Dedifferentiated amniotic fluid mesenchymal stem cell (primary cell): Measurements from ENCODE around the gene RNF34.
A peak's percentile ranks its signal among the peaks of the same experiment; 100 is the strongest.

Source experiments
- DNase-seq: peaks from one replicate; pipeline ENCODE4 v3.0.0-alpha.2; 2016; ENCODE audit errors: extremely low spot score

Gene RNF34

DNA sequence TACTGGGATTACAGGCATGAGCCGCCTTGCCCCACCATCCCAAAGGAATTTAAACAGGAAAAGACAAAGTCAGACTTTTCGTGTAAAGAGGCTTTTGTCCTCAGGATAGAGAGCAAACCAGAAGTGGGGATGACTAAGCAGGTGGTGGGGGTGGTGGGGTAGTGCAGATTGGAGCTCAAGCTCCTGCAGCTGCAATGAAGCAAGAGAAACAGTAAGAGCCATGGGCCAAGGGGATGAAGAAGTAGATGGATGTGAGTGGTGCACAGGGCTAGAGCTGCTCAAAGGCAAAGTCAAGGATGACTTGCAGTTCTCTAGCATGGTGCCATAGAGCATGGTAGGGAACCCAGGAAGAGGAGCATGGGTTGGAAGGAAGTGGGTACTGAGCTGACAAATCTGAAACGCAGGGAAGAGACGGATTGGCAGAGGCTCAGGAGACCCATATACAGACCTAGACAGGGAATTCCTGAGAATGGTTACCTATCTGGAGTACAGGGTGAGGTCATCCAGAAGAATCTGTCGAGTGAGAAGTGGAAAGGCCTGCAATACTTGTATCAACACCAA lies 11.4 kb upstream of the RNF34 start:
- no peak for DNase-seq

DNA sequence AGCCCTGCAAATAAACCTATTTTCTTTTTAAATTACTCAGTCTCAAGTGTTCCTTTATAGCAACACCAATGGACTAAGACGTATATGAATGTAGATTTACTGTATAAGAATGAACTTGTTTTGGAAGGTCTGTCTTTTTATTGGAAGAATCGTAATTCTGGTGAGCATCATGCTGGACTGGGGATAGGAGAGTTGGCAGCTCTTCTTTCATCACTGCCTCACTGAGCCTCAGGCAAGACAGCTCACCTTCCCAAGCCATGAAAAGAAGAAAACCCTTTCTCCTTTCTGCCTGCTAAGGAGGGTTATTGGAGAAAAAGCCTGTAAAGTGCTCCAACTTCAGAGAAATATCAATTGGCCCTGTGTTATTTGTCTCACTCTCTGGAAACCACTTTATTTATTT lies 9.1 kb upstream of the RNF34 start:
- DNase-seq: no peak

DNA sequence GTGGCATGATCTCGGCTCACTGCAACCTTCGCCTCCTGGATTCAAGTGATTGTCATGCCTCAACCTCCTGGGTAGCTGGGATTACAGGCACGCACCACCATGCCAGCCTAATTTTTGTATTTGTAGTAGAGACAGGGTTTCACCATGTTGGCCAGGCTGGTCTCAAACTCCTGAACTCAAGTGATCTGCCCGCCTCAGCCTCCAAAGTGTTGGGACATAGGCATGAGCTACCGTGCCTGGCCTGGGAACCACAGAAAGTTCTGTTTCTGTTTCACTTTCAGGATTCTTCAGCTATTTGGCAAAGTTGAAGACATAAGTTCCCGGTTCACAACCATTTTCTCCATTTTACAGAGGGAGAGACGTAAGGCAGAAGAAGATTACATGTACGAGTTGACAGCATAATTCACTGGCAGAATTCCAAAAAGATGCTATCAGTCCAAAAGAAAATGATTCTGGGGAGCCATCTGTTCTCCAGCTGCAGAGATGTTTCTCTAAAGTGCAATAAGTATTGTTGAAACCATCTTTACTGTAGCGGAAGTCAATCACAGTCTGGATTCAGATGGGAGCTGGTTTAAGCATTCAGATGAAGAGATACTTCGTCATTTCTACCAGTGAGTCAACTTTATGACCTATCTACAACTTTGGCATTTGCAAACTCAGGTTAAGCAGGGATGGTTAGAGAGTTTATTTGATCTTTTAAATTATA lies 8.1 kb upstream of the RNF34 start:
- peak; percentile 28 for DNase-seq

DNA sequence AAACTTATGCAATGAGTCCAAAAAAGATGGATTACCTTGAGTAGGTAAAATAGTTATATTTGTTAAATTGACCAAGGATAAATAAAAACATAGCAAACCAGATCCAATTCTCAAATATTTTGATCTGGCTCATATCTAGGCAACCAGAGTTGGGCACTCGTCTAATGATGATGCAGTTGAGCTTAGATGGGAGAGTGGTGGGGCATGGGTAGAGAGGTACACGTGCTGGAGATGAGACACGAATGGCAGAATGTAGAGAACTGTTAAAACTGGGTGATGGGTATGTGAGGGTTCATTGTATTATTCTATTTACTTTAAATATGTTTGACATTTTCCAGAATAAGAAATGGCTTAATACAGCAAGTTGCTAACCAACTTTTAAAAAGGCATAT lies 7.6 kb upstream of the RNF34 start:
- DNase-seq: no peak

DNA sequence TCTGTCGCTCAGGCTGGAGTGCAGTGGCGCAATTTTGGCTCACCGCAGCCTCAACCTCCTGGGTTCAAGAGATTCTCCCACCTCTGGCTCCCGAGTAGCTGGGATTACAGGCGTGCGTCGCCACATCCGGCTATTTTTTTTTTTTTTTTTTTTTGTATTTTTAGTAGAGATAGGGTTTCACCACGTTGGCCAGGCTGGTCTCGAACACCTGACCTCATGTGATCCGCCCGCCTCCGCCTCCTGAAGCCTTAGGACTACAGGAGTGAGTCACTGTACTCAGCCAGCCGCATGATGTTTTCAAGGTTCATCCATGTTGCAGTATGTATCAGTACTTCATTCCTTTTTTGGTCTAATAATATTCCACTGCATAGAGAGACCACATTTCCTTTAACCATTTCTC lies 2.4 kb upstream of the RNF34 start:
- no peak for DNase-seq

DNA sequence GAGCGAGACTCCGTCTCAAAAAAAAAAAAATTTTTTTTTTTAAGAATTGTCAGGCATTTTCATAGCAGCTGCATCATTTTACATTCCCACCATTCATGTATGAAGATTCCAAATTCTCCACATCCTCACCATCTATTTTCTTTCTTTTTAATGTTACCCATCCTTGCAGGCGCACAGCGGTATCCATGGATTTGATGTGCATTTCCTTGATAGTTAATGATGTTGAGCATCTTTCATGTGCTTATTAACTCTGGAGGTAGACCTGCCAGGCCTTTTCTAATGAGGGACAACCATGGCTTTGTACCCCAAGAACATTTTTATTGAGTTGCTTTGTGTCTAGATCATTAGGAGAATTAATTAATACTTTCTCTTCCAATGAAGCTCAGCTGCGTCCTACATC lies 1.6 kb upstream of the RNF34 start:
- no peak for DNase-seq

DNA sequence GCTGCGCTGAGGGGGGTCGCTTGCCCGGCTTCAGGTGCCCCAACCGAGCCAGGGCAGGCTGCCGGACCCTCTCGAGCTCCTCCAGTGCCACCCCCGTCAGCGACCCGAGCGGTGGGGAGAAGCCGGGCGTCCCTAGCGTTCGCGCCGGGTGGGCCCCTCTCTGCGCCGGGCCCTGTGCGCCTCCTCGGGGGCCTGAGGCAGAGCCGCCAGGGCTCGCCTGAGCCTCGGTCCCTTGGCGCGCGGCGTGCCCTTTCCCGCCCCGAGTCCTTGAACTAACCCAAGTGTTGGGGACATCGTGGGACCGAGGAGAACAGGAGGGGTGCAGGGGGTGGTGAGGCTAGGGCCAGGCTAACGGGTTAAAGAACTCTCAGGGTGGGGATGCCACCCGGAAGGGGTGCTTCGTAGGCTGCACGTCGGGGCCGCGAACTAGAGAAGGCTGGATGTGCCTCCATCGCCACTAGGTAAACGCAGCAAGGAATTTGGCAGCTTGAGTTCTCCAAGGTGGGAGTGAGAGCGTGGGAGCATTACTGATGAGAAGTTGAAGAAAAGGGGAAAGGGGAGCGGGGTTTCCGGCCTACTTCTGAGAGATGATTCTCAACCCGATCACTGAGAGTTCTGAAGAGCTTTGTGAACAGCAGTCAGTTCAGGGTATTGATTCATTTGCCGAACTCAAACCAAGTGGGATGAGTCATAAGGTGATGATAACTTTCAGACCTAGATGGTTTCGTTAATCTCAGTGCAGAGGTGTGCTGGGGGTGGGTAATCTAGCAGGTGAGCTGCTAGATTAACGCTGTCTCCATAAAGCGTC lies 618 bp downstream of the RNF34 start:
- DNase-seq: no peak

DNA sequence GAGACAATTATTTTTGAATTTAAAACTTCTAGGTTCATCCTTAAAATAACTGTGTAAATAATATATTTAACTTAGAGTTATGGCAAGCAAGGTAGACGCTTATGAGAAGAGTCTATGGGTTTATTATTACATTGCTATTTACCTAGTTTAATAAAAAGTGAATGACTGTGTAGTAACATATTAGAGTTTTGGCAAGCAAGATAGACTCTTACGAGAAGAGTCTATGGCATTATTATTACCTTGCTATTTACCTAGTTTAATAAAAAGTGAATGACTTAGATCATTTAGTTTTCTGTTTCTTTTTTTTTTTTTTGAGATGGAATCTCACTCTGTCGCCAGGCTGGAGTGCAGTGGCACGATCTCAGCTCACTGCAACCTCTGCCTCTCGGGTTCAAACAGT lies 3.8 kb downstream of the RNF34 start:
- DNase-seq: no peak

DNA sequence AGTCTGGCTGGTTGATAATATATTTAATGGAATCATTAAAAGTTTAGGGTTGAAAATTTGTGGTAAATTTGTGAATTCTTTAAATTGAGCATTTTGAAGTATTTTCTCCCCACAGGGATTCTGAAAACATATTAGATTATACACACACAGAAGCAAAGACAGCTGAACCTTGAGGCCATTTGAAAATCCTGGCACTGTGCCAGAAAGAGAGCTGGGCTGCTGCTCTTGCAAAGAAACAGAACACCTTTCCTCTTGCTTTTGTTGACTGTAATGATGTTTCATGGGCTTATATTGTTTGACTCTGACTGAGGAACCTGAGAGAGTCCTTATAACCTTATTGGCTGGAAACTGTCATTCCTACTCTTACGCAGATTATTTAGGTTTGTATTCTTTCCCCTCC lies 4.8 kb downstream of the RNF34 start:
- no peak for DNase-seq

DNA sequence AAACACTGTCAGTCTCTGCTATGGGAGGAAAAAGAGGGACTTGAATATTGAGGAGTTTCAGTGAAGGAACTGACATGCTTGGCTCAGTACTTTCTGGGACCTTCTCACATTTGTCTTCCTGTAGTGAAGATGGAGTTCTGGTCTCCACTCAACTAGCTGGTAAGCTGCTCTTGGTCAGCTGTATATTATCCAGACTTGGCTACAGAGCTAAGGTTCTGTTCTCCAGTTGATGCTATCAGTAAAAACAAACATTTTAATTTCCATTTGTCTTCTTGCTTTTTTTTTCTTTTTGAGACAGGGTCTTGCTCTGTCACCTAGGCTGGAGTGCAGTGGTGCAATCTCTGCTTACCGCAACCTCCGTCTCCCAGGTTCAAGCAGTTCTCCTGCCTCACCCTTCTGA lies 5.3 kb downstream of the RNF34 start:
- DNase-seq: no peak

DNA sequence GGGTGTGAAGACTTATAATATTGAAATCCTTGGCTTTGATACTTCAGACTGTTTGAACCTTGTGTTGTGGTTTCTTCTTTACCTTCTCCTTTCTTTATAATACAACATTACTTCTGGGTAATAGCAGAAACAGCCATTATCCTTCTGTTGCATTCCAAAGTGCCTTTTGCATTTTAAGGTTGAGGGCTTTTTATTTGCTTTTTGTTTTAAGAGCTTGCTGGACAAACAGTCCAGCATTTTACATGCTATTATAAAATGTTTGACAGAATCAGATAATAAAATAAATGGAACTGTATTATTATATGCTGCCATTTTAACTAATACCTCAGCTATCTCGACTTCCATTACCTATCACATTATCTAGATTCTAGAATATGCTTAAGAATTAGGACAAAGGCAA lies 14.0 kb downstream of the RNF34 start:
- no peak for DNase-seq

DNA sequence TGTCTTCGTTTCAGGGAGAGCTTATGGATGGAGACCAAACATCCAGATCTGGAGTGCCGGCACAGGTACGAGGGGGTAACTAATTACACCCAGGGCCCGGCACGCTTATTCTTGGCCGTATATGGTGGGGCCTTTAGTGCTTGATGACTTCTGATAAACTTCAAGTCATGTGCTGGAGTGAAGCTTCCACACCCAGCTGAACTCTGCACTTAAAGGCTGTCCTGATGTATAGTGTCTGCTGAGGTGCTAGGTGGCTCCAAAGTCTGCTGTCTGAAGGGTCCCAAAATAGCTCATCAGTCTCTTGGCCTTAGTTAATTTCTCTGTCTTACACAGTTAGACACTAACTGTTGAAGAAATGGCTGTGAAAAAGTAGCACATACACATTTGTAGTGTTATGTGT lies 17.9 kb downstream of the RNF34 start:
- no peak for DNase-seq

DNA sequence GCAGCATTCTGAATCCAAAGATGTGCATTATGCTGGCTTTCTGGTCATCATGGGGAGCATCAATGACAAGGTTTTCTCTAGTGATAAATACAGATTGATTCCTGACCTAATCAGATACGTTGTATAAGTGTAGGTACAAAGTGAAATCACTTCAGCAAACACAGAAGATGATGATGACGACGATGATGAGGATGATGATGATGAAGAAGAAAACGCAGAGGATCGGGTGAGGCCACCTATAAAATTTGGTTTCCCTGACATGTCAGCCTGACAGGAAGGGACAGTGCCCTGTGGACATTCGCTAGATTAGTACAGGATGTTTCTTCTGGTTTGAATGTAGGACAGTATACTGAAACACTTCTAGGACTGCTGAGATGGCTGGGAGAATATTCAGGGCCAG lies 20.2 kb downstream of the RNF34 start:
- no peak for DNase-seq

DNA sequence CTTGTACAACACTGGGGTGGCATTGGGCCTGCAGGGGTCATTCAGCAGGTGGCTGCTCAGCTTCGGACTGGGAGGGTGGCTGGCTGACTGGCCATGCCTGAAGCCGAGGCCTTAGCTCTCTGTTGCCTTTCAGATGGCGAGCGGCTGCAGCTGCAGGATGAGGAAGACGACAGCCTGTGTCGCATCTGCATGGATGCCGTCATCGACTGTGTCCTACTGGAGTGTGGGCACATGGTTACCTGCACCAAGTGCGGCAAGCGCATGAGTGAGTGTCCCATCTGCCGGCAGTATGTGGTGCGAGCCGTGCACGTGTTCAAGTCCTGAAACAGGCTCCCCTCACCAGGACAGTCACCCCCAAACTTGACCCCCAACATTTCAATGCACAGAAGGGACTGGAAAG lies 23.3 kb downstream of the RNF34 start:
- no peak for DNase-seq

DNA sequence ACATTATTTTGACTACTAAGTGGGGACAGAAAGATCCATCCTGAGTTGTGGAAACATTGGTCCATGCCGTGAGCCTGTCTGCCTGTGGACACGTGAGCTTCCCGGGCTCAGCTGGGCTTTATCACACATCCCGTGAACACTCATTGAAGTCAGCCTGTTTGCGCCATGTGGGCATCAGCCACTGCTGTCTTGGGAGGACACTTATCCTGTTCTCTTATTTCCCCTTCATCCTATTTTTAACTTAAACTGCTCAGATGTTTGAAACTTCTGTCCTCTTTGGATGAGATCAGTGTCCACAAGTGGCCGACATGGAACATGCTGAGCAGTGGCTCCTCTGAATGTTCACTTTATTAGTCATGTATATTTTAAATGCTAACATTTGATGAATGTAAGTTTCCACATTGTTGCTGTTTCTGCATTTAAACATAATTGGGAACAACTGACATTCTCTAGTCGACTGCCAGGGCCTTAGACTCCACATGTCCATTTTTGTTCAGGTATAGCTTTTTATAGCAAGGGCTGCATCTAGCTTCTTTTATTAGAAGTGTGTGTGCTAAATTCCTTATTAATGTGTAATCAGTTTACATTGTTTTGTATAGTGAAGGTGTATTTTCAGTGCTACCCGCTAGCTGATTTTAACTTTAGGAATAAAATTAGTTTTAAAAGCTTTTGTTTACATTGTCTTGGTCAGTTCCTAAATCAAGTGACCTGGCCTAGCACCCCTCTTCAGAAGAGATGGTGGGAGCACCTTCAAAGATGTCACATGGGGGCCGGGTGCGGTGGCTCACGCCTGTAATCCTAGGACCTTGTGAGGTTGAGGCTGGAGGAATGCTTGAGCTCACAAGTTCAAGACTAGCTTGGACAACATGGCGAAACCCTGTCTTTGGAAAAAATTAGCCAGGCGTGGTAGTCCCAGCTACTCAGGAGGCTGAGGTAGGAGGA lies 24.0 kb downstream of the RNF34 start:
- no peak for DNase-seq

DNA sequence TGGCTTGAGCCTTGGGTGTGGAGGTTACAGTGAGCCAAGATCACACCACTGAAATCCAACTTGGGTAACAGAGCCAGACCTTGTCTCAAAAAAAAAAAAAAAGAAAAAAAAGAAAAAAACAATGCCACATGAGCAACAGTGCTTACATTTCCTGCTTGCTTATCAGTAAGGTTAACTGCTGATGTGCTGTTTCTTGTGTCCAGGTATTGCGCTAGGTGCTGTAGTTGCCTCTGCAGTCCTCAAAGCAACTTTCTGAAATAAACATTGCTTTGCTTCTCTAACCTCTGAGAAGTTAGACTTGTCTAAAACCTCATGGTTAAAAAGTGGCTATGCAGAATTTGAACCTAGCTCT lies 24.7 kb downstream of the RNF34 start:
- DNase-seq: no peak

DNA sequence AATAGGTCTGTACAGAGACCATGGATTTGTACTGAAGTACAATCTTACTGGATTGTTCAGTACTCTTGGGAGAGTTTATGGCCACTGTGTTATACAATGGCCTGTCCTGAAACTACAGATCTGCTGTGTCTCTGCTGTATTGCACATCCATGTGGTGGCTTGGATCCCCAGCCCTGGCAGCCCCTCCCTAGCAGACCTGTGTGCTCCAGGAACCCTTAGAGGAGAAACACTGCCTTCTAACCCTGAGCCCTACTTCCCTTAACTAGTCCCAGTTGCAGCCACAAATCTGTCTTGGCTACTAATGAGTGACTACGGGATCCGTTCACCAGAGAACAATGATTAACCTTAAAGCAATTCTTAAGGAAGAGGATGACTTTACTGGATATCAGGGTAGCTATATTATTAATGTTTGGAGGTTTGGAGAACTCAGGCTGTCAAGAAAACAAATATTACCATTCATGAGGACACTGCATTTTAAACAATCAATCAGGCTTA lies 27.7 kb downstream of the RNF34 start:
- DNase-seq: no peak

DNA sequence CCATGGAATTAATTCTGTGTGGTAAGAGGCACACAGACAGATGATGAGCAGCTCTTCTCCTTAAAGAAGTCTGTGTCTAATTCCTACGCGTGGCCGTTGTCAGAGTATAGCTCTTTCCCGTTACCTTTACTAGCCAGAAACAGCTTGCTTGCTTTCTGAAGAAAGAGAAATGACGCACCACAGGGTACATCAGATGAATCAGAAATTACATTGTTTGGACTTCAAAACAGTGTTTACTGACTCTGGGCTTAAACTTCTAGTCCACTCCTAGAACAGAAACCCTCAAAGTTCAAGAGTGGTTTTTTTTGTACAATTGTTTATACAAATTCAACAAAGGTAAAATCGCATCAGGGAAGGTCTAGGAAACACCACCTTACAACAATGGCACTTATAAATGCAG lies 29.0 kb downstream of the RNF34 start:
- DNase-seq: no peak

DNA sequence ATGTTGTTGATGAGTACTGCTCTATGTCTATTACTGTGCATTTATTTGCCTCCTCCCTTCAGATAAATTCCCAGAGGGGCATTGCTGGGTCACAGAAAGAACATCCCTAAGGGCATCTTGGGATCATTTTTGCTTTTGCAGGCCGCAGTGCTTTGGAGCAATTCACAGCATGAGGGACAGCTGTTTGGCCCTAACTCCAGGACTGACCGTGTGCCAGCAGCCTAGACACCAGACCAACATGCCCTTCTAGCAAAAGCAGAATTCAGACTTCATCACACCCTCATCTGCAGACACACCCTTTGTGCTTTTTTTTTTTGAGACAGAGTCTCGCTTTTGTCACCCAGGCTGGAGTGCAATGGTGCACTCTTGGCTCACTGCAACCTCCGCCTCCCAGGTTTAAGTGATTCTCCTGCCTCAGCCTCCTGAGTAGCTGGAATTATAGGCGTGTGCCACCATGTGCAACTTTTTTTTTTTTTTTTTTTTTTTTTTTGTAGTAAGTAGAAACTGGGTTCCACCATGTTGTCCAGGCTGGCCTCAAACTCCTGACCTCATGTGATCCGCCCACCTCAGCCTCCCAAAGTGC lies 31.0 kb downstream of the RNF34 start:
- no peak for DNase-seq

DNA sequence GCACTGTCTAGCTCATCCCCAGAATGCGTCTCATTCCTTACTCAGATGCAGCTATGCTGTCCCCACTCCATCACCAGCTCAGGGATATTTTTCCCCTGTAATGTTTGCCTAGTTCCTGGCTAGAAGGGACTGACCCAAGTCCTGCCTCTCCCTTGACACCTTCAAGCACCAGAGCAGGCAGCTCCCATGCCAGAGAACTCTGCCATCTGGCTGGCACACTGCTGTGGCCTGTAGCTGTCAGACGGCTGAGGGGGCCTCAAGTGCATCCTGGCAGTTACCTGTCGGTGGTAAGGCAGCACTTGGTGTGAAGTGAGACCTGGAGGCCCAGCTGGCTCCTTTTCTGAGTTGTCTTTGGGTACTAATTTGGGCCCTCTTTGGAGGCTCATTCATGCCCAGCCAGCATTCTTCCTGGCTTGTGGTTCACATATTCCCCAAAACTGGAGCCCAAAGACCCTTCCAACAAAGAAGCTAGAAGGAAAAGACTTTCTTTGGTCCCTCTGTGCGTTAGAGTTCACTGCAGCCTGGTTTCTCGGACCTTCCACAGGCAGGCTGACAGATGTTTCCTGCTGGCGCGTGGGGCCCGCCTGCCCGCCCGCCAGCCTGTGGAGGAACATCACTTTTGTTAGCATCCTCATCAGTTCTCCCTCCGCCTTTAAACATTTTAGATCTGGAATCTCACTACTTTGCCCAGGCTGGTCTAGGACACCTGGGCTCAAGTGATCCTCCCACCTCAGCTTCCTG lies 33.0 kb downstream of the RNF34 start:
- DNase-seq: no peak

DNA sequence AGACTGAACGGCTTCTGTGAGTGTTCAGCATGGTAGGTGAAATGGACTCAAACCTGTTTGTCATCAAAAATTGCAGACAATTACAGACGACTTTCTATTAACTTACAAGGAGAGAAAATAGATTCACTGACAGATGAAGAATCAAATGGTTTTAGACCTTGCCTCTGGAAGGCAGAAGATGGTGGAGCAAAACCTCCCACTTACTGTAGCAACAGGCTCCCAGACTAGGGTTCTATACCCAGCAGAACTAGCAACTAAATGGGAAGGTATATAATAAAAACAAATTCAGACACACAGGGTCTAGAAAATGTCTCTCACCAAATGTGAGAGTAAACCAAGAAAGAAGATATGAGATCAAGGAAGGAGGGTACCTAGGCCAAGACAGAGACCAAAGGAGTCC lies 36.8 kb downstream of the RNF34 start:
- no peak for DNase-seq
